GM23338 (cell line): Measurements from ENCODE around the gene GSTK1. TPM values are rescaled to one million over a fixed set of nuclear protein-coding genes. Genes with fewer than 3 reads are reported as not detected.

Source experiments
- ATAC-seq: fragments of 200-7000 bp; cut with Tn5 transposase; 3 replicates; pipeline ENCODE4 v1.9.1; 2020
- DNase-seq: peaks from one replicate; pipeline ENCODE4 v3.0.0-alpha.2; 2015; ENCODE audit warnings: low spot score
- H2AFZ ChIP-seq: fragments of 200-600 bp; sonication (generic); 2 replicates; pipeline ENCODE4 v1.8.0; 2016; ENCODE audit warnings: antibody characterized with exemption, mild to moderate bottlenecking, moderate library complexity
- H3F3A ChIP-seq: fragments of 200-600 bp; sonication (generic); replicated peaks from 2 replicates; pipeline ENCODE4 v1.8.0; 2017; ENCODE audit warnings: antibody characterized with exemption, mixed run types, low read depth
- H3K27ac ChIP-seq: fragments of 200-600 bp; sonication (generic); 2 replicates; pipeline ENCODE4 v1.6.1; 2016; ENCODE audit warnings: low read depth
- H3K27me3 ChIP-seq: fragments of 200-600 bp; sonication (generic); 2 replicates; pipeline ENCODE4 v1.8.0; 2016; ENCODE audit warnings: mild to moderate bottlenecking, mixed run types, moderate library complexity; ENCODE audit not compliant: insufficient read depth
- H3K36me3 ChIP-seq: fragments of 200-600 bp; sonication (generic); 2 replicates; pipeline ENCODE4 v1.8.0; 2016; ENCODE audit warnings: mild to moderate bottlenecking; ENCODE audit not compliant: insufficient read depth
- H3K4me1 ChIP-seq: fragments of 200-600 bp; sonication (generic); 2 replicates; pipeline ENCODE4 v1.8.0; 2016; ENCODE audit warnings: mild to moderate bottlenecking, moderate library complexity; ENCODE audit not compliant: insufficient read depth
- H3K4me2 ChIP-seq: fragments of 200-600 bp; sonication (generic); 2 replicates; pipeline ENCODE4 v1.7.1; 2017; ENCODE audit warnings: mixed run types
- H3K4me3 ChIP-seq: fragments of 200-600 bp; sonication (generic); 2 replicates; pipeline ENCODE4 v1.6.1; 2016; ENCODE audit warnings: mixed run types
- H3K79me2 ChIP-seq: fragments of 200-600 bp; sonication (generic); replicated peaks from 2 replicates; pipeline ENCODE4 v1.8.0; 2017; ENCODE audit warnings: mild to moderate bottlenecking; ENCODE audit not compliant: insufficient read depth
- H3K9me2 ChIP-seq: fragments of 200-600 bp; sonication (generic); 2 replicates; pipeline ENCODE4 v1.8.0; 2017; ENCODE audit not compliant: insufficient read depth
- H4K20me1 ChIP-seq: fragments of 200-600 bp; sonication (generic); replicated peaks from 2 replicates; pipeline ENCODE4 v1.8.0; 2017; ENCODE audit warnings: mild to moderate bottlenecking; ENCODE audit not compliant: insufficient read depth
- H3K27ac Mint-ChIP-seq: 2 replicates; pipeline ENCODE4 v1.8.0; 2020; ENCODE audit warnings: inconsistent platforms, mild to moderate bottlenecking, moderate library complexity, mixed read lengths
- H3K27me3 Mint-ChIP-seq: 3 replicates; pipeline ENCODE4 v1.8.0; 2022; ENCODE audit warnings: low read depth, mild to moderate bottlenecking, moderate library complexity, mixed read lengths, inconsistent platforms; ENCODE audit not compliant: insufficient read depth, poor library complexity
- H3K36me3 Mint-ChIP-seq: 3 replicates; pipeline ENCODE4 v1.8.0; 2021; ENCODE audit warnings: low read depth, mild to moderate bottlenecking, inconsistent platforms, moderate library complexity, mixed read lengths
- H3K4me1 Mint-ChIP-seq: 3 replicates; pipeline ENCODE4 v1.8.0; 2020; ENCODE audit warnings: mild to moderate bottlenecking, inconsistent platforms, mixed read lengths
- H3K4me3 Mint-ChIP-seq: 3 replicates; pipeline ENCODE4 v1.8.0; 2021; ENCODE audit warnings: moderate library complexity, mild to moderate bottlenecking, inconsistent platforms, mixed read lengths
- H3K9me3 Mint-ChIP-seq: 3 replicates; pipeline ENCODE4 v1.8.0; 2020; ENCODE audit warnings: moderate library complexity, mild to moderate bottlenecking, inconsistent platforms, mixed read lengths
- CTCF ChIP-seq, 2 experiments: fragments of 200-600 bp in 1 of 2; sonication (generic) in 1 of 2; conservative IDR thresholded peaks; 2 replicates each; pipeline versions ENCODE4 v1.5.1 to v1.6.1; 2016 to 2017; ENCODE audit warnings: antibody characterized with exemption in 2 of 2, low read depth in 2 of 2, mild to moderate bottlenecking in 2 of 2, moderate library complexity in 1 of 2
- JUNB ChIP-seq: IDR thresholded peaks from one replicate; pipeline ENCODE4 v1.6.1; 2016; ENCODE audit warnings: antibody characterized with exemption; ENCODE audit not compliant: unreplicated experiment
- NANOG ChIP-seq: IDR thresholded peaks from 2 replicates; pipeline ENCODE4 v1.6.1; 2016; ENCODE audit warnings: antibody characterized with exemption, borderline replicate concordance
- POLR2AphosphoS5 ChIP-seq: IDR thresholded peaks from 2 replicates; pipeline ENCODE4 v1.6.1; 2016; ENCODE audit warnings: antibody characterized with exemption, low read depth
- ZNF114 ChIP-seq: fragments of 250-450 bp; sonication (Bioruptor Pico); IDR thresholded peaks from 2 replicates; pipeline ENCODE4 v1.5.0; 2020; ENCODE audit warnings: mild to moderate bottlenecking, moderate library complexity
- polyA plus RNA-seq: library from polyadenylated mRNA; unstranded; fragments of >200 nt; fragmentation: Nextera tagmentation; extraction: Ambion mirVana; gene quantifications from 2 replicates; pipeline ENCODE4 v1.2.1, GENCODE V29; 2016
- total RNA-seq: library from RNA; depleted of rRNA; stranded (reverse); fragments of >200 nt; shearing (Covaris generic); gene quantifications from 2 replicates; pipeline ENCODE4 v1.2.3, GENCODE V29; 2014
- TF ChIP-seq, protein P1 (sequence below): fragments of 250-450 bp; sonication (Bioruptor Pico); IDR thresholded peaks from 2 replicates; pipeline ENCODE4 v1.5.0; 2020; ENCODE audit warnings: mild to moderate bottlenecking, moderate library complexity

Gene GSTK1
- total and polyA plus RNA-seq, 2 experiments from 2014 or later: 26.4 to 27.5 TPM

- DNase-seq (peak; percentile 79), ATAC-seq (peak; percentile 98)
- TF ChIP-seq POLR2AphosphoS5: no peak
- TF ChIP-seq CTCF (conservative IDR thresholded peaks at IDR 0.05; ENCODE audit: low read depth in 2 of 2): peak; percentile 74 to 86
- TF ChIP-seq, protein P1, sequence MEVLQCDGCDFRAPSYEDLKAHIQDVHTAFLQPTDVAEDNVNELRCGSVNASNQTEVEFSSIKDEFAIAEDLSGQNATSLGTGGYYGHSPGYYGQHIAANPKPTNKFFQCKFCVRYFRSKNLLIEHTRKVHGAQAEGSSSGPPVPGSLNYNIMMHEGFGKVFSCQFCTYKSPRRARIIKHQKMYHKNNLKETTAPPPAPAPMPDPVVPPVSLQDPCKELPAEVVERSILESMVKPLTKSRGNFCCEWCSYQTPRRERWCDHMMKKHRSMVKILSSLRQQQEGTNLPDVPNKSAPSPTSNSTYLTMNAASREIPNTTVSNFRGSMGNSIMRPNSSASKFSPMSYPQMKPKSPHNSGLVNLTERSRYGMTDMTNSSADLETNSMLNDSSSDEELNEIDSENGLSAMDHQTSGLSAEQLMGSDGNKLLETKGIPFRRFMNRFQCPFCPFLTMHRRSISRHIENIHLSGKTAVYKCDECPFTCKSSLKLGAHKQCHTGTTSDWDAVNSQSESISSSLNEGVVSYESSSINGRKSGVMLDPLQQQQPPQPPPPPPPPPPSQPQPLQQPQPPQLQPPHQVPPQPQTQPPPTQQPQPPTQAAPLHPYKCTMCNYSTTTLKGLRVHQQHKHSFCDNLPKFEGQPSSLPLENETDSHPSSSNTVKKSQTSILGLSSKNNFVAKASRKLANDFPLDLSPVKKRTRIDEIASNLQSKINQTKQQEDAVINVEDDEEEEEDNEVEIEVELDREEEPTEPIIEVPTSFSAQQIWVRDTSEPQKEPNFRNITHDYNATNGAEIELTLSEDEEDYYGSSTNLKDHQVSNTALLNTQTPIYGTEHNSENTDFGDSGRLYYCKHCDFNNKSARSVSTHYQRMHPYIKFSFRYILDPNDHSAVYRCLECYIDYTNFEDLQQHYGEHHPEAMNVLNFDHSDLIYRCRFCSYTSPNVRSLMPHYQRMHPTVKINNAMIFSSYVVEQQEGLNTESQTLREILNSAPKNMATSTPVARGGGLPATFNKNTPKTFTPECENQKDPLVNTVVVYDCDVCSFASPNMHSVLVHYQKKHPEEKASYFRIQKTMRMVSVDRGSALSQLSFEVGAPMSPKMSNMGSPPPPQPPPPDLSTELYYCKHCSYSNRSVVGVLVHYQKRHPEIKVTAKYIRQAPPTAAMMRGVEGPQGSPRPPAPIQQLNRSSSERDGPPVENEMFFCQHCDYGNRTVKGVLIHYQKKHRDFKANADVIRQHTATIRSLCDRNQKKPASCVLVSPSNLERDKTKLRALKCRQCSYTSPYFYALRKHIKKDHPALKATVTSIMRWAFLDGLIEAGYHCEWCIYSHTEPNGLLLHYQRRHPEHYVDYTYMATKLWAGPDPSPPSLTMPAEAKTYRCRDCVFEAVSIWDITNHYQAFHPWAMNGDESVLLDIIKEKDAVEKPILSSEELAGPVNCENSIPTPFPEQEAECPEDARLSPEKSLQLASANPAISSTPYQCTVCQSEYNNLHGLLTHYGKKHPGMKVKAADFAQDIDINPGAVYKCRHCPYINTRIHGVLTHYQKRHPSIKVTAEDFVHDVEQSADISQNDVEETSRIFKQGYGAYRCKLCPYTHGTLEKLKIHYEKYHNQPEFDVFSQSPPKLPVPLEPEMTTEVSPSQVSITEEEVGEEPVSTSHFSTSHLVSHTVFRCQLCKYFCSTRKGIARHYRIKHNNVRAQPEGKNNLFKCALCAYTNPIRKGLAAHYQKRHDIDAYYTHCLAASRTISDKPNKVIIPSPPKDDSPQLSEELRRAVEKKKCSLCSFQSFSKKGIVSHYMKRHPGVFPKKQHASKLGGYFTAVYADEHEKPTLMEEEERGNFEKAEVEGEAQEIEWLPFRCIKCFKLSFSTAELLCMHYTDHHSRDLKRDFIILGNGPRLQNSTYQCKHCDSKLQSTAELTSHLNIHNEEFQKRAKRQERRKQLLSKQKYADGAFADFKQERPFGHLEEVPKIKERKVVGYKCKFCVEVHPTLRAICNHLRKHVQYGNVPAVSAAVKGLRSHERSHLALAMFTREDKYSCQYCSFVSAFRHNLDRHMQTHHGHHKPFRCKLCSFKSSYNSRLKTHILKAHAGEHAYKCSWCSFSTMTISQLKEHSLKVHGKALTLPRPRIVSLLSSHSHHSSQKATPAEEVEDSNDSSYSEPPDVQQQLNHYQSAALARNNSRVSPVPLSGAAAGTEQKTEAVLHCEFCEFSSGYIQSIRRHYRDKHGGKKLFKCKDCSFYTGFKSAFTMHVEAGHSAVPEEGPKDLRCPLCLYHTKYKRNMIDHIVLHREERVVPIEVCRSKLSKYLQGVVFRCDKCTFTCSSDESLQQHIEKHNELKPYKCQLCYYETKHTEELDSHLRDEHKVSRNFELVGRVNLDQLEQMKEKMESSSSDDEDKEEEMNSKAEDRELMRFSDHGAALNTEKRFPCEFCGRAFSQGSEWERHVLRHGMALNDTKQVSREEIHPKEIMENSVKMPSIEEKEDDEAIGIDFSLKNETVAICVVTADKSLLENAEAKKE (CRISPR knock-in tag): no peak
- no peak for TF ChIP-seq NANOG
- no peak for TF ChIP-seq JUNB
- TF ChIP-seq ZNF114 (CRISPR knock-in tag): no peak
- H3K27me3 Mint-ChIP-seq: peaks cover 4% of the 10 kb centered on the region
- H3K79me2 ChIP-seq: peaks cover 14% of the 10 kb centered on the region
- no peaks in the 10 kb centered on the region for H3K9me2 ChIP-seq
- H3K27ac Mint-ChIP-seq: no peak overlapping the region
- no peak overlapping the region for H3K4me3 ChIP-seq
- H4K20me1 ChIP-seq: peaks cover 10% of the 10 kb centered on the region
- no peak overlapping the region for H3K4me2 ChIP-seq
- no peaks in the 10 kb centered on the region for H3K9me3 Mint-ChIP-seq
- H3K4me1 Mint-ChIP-seq: no peaks in the 10 kb centered on the region
- H3K4me3 Mint-ChIP-seq: no peak overlapping the region
- peaks cover 92% of the 10 kb centered on the region for H3K36me3 Mint-ChIP-seq
- no peaks in the 10 kb centered on the region for H3K27me3 ChIP-seq
- no peak overlapping the region for H3K27ac ChIP-seq
- H3K36me3 ChIP-seq: peaks cover 82% of the 10 kb centered on the region
- no peaks in the 10 kb centered on the region for H3K4me1 ChIP-seq
- peaks cover 2% of the 10 kb centered on the region; the same call in 1 of the 2 replicates for H3F3A ChIP-seq
- H2AFZ ChIP-seq: no peak overlapping the region
These were observed 36.6 kb downstream of the GSTK1 start for GRCh38 chr7:143299840-143300239.
